OCI-LY1 (cell line): ENCODE data around the gene C1QTNF7.

Source experiments
- H2AFZ ChIP-seq: fragments of 200-600 bp; sonication (generic), shearing (Covaris generic); 2 replicates; pipeline ENCODE4 v1.6.0; 2014; ENCODE audit warnings: antibody characterized with exemption, mild to moderate bottlenecking, low read length
- H3F3A ChIP-seq: fragments of 200-600 bp; sonication (generic), shearing (Covaris generic); 2 replicates; pipeline ENCODE4 v1.6.0; 2014; ENCODE audit warnings: mild to moderate bottlenecking, antibody characterized with exemption, low read length, moderate library complexity; ENCODE audit not compliant: insufficient read depth
- H3K27ac ChIP-seq: fragments of 200-600 bp; sonication (generic); 2 replicates; pipeline ENCODE4 v1.5.1; 2014; ENCODE audit warnings: low read length, mixed run types, mild to moderate bottlenecking, low read depth; ENCODE audit not compliant: poor library complexity, severe bottlenecking
- H3K27me3 ChIP-seq: fragments of 200-600 bp; sonication (generic); 2 replicates; pipeline ENCODE4 v1.6.0; 2014; ENCODE audit warnings: antibody characterized with exemption, mild to moderate bottlenecking, low read length, moderate library complexity; ENCODE audit not compliant: insufficient read depth
- H3K36me3 ChIP-seq: fragments of 200-600 bp; sonication (generic); 2 replicates; pipeline ENCODE4 v1.6.1; 2014; ENCODE audit warnings: mild to moderate bottlenecking, antibody characterized with exemption, low read length, moderate library complexity, mixed read lengths; ENCODE audit not compliant: insufficient read depth
- H3K4me1 ChIP-seq: fragments of 200-600 bp; sonication (generic); 2 replicates; pipeline ENCODE4 v1.5.1; 2014; ENCODE audit warnings: mild to moderate bottlenecking, low read length, moderate library complexity; ENCODE audit not compliant: insufficient read depth, severe bottlenecking
- H3K4me2 ChIP-seq: fragments of 200-600 bp; sonication (generic), shearing (Covaris generic); 2 replicates; pipeline ENCODE4 v1.6.1; 2014; ENCODE audit warnings: low read length
- H3K4me3 ChIP-seq: fragments of 200-600 bp; sonication (generic); 2 replicates; pipeline ENCODE4 v1.5.1; 2014; ENCODE audit warnings: low read length, low read depth, mild to moderate bottlenecking, mixed read lengths; ENCODE audit not compliant: poor library complexity, severe bottlenecking
- H3K79me2 ChIP-seq: fragments of 200-600 bp; shearing (Covaris generic); 2 replicates; pipeline ENCODE4 v1.6.1; 2016; ENCODE audit warnings: mixed run types, low read length, mixed read lengths; ENCODE audit not compliant: insufficient read depth
- H3K9ac ChIP-seq: fragments of 200-600 bp; sonication (generic), shearing (Covaris generic); 2 replicates; pipeline ENCODE4 v1.6.1; 2014; ENCODE audit warnings: mild to moderate bottlenecking, low read length, mixed read lengths
- H3K9me2 ChIP-seq: fragments of 200-600 bp; sonication (generic), shearing (Covaris generic); 2 replicates; pipeline ENCODE4 v1.6.1; 2014; ENCODE audit warnings: low read depth, mild to moderate bottlenecking, low read length, mixed read lengths
- H3K9me3 ChIP-seq: fragments of 200-600 bp; shearing (Covaris generic); 2 replicates; pipeline ENCODE4 v1.6.1; 2014; ENCODE audit warnings: low read length, mixed read lengths
- H4K20me1 ChIP-seq: fragments of 200-600 bp; sonication (generic), shearing (Covaris generic); 2 replicates; pipeline ENCODE4 v1.6.0; 2016; ENCODE audit warnings: mild to moderate bottlenecking, low read length; ENCODE audit not compliant: insufficient read depth
- CTCF ChIP-seq: fragments of 200-600 bp; sonication (generic), shearing (Covaris generic); IDR thresholded peaks from 2 replicates; pipeline ENCODE4 v1.5.1; 2017; ENCODE audit warnings: mild to moderate bottlenecking, antibody characterized with exemption, low read length, moderate library complexity, mixed read lengths
- EZH2 ChIP-seq: fragments of 200-600 bp; sonication (generic), shearing (Covaris generic); IDR thresholded peaks from 2 replicates; pipeline ENCODE4 v1.8.0; 2017; ENCODE audit warnings: borderline replicate concordance, mixed run types, mild to moderate bottlenecking, antibody characterized with exemption, low read length, moderate library complexity, mixed read lengths

The C1QTNF7 gene

GRCh38 chr4:15458616-15459015, 30.8 kb downstream of the C1QTNF7 start:
- Histone ChIP-seq H4K20me1 (no peaks in the 10 kb centered on the region), H3K4me3 (no peak overlapping the region), H3K27ac (no peak overlapping the region), H3K9ac (no peak overlapping the region), H3K4me1 (peaks cover 5% of the 10 kb centered on the region), H3K4me2 (no peak overlapping the region), H2AFZ (no peak overlapping the region), H3K27me3 (no peaks in the 10 kb centered on the region), H3K9me2 (no peaks in the 10 kb centered on the region), H3K9me3 (no peaks in the 10 kb centered on the region), H3F3A (no peaks in the 10 kb centered on the region), H3K79me2 (no peaks in the 10 kb centered on the region), H3K36me3 (no peaks in the 10 kb centered on the region)
- TF ChIP-seq EZH2: no peak
- no peak for TF ChIP-seq CTCF

- Histone ChIP-seq H3K4me3 (no peak overlapping the region), H3K4me1 (peaks cover 5% of the 10 kb centered on the region), H3K27ac (no peak overlapping the region), H3K27me3 (no peaks in the 10 kb centered on the region), H3K9me3 (no peaks in the 10 kb centered on the region), H3K4me2 (no peak overlapping the region), H2AFZ (no peak overlapping the region), H3K79me2 (no peaks in the 10 kb centered on the region), H3K36me3 (no peaks in the 10 kb centered on the region), H4K20me1 (no peaks in the 10 kb centered on the region), H3F3A (no peaks in the 10 kb centered on the region), H3K9me2 (no peaks in the 10 kb centered on the region), H3K9ac (no peak overlapping the region)
- no peak for TF ChIP-seq CTCF
- no peak for TF ChIP-seq EZH2
Observed at GRCh38 chr4:15459706-15460105, 31.9 kb downstream of the C1QTNF7 start.

GRCh38 chr4:15466596-15466995, 38.8 kb downstream of the C1QTNF7 start:
- TF ChIP-seq CTCF: no peak
- TF ChIP-seq EZH2: no peak
- Histone ChIP-seq H3K4me3 (no peak overlapping the region), H3K4me1 (no peaks in the 10 kb centered on the region), H2AFZ (no peak overlapping the region), H3K9ac (no peak overlapping the region), H3K27ac (no peak overlapping the region), H3F3A (no peaks in the 10 kb centered on the region), H3K4me2 (no peak overlapping the region), H3K9me3 (no peaks in the 10 kb centered on the region), H3K27me3 (no peaks in the 10 kb centered on the region), H4K20me1 (no peaks in the 10 kb centered on the region), H3K79me2 (no peaks in the 10 kb centered on the region), H3K9me2 (no peaks in the 10 kb centered on the region), H3K36me3 (no peaks in the 10 kb centered on the region)
